Uterus (tissue), 2 donors: ENCODE results near the gene SLFN12L.

Source experiments
- CTCF ChIP-seq, 4 experiments: fragments of 200-600 bp in 2 of 4; fragments of 450-650 bp in 2 of 4; sonication (generic) in 2 of 4; IDR thresholded peaks; one replicate each; pipeline ENCODE4 v1.5.1; 2016 to 2019; ENCODE audit warnings: antibody characterized with exemption in 4 of 4, mild to moderate bottlenecking in 2 of 4, moderate library complexity in 1 of 4
- POLR2A ChIP-seq, 2 donors: fragments of 450-650 bp; IDR thresholded peaks; one replicate each; pipeline ENCODE4 v1.6.1; 2016; ENCODE audit warnings: antibody characterized with exemption in 2 of 2, mild to moderate bottlenecking in 1 of 2, moderate library complexity in 1 of 2

DNA sequence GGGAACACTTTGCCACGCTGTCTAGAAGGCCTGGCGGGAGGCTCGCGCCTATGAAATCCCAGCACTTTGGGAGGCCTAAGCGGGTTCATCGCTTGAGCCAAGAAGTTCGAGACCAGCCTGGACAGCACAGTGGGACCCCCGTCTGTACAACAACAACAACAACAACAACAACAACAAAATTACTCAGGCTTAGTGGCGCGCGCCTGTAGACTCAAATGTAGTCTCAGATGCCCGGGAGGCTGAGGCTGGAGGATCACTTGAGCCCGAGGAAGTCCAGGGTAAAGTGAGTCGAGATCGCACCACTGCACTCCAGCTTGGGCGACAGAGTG lies 88.6 kb downstream of the SLFN12L start:
- no peak for TF ChIP-seq CTCF (IDR thresholded peaks at IDR 0.05)
- TF ChIP-seq POLR2A (IDR thresholded peaks at IDR 0.05): no peak
